HuH-7 (cell line): ENCODE results near the gene CEACAM1.
"Not testable (repeated sequence)": the region's sequence is repeated elsewhere in the genome, so short reads cannot be mapped to it uniquely, and the experiment has no call there.

ENCODE experiments used
- DNase-seq: peaks from one replicate; pipeline ENCODE4 v3.0.0; 2011; ENCODE audit warnings: low spot score

CEACAM1 gene

DNA sequence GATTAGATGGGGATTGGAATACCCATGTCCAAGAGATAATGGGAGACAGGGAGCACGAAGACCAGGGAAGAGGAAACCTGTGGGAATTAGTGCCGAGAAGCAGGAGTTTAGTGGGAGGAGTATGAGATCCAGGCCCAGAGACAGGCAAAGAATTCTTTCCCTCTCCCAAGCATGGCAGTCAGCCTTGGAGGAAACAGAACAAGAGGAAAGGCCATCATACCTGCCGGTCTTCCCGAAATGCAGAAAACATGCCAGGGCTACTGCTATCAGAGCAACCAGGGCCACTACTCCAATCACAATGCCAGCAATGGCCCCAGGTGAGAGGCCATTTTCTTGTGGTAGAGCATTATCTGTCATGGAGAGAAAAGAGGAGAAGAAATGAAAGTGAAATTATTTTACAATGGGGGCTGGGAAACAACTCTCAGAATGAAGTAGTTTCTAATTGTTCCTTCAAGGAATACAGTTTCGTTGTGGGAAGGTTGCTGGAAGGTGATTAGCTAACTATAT, 16.1 kb downstream of the CEACAM1 start:
- no peak for DNase-seq

DNA sequence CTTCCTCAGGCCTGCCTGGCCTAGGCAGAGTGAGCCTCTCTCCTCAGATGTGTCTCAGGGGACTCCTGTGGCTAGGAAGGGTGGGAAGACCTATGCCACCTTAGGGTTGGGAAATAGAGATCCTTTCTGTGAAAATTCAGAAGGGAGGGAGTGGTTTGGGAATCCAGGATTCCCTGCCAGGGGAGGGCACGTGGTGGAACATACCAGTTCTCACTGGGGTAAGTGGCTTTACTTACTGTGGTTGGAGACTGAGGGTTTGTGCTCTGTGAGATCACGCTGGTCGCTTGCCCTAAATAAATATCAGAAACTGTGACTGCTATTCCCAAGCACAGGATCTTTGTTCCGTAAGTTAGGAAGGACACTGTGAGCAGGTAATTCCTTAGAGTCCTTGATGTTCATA, 16.9 kb downstream of the CEACAM1 start:
- no peak for DNase-seq

DNA sequence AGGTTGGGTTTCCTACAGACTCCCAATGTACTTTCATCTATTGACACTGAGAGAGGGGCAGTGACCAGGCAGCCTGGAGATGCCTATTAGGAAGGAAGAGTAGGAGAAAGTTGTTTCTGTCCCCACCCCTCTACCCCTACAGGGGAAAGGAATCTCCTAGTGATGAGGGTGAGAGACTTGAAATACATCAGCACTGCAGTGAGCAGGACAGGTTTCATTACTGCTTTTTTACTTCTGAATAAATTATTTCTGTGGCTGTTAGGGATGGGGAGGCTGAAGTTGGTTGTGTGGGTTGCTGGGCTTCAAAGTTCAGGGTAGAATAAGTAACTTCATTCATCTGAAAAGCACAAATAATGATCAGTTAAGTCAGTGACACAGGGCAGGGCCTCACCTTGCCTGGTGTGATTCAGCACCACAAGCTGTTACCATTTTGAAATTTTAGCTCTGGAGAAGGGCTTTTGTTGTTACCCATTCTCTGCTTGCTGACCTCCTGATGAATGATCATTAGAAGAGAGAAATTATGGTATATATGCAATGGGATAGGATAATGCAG, 19.3 kb downstream of the CEACAM1 start:
- no peak for DNase-seq

GRCh38 chr19:42505066-42505465, 23.2 kb downstream of the CEACAM1 start:
- no peak for DNase-seq

- DNase-seq = no peak
These were observed 26.5 kb downstream of the CEACAM1 start for GRCh38 chr19:42501733-42502132.

DNA sequence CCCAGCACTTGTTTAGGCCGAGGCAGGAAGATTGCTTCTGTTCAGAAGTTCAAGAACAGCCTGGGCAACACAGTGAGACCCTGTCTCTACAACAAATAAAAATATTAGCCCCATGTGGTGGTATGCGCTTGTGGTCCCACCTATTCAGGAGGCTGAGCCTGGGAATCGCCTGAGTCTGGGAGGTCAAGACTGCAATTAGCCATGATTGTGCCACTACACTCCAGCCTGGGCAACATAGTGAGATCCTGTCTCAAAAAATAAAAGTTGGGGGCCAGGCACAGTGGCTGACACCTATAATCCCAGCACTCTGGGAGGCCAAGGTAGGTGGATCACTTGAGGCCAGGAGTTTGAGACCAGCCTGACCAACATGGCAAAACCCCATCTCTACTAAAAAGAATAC, 27.0 kb downstream of the CEACAM1 start:
- DNase-seq = not testable (repeated sequence)

DNA sequence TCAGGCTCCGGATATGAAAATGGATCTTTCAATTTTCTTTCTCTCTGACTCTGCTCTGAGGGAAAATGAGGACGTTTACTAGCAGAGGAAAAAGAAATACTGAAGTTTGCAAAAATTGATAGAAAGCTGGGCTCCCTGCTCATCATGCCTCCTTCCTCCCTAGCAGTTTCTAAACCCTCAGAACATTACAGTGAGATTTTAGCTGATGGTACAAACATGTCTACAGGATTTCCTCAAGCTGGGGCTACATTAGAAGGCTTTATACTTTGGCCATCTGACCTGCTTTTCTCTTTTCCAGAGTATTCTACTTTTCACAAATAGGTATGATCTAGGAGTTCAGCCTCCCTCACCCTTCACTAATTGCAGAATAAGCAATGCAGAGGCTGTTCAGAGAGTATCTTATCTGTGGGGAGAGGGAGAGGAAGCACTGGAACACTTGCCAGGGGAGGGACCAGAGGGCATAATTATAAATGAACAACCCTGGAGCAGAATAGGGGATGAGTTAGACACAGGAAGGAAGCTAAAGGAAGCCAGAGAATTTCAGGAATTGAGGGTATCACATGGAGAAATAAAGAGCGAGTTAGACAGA, 30.0 kb downstream of the CEACAM1 start:
- DNase-seq = no peak

- peak; percentile 68 for DNase-seq
These were observed 30.7 kb downstream of the CEACAM1 start for GRCh38 chr19:42497492-42498168.

DNA sequence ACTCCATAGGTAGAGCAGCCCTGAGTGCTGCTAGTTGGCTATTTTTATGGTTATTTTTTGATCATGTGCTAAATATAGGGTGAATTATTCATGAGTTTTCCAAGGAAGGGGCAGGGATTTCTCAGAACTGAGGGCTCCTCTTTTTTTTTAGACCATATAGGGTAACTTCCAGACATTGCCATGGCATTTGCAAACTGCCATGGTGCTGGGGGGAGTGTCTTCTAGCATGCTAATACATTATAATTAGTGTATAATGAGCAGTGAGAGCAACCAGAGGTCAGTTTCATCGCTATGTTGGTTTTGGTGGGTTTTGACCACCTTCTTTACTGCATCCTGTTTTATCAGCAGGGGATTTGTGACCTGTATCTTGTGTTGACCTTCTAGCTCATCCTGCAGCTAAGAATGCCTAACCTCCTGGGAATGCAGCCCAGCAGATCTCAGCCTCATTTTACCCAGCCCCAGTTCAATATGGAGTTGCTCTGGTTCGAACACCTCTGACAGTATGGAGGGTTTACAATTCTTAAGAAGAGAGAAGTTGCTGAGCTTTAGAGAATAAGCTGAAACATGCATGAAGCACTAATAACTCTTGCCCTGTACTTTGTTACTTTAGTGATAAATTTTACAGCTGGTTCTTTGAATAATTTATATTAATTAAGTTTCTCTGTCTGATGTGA, 31.7 kb downstream of the CEACAM1 start:
- no peak for DNase-seq

- DNase-seq = no peak
These were observed 32.6 kb downstream of the CEACAM1 start for GRCh38 chr19:42495663-42496062.

GRCh38 chr19:42494321-42494720, 34.0 kb downstream of the CEACAM1 start:
- DNase-seq = no peak

GRCh38 chr19:42488783-42489521, 39.3 kb downstream of the CEACAM1 start:
- peak; percentile 32 for DNase-seq

GRCh38 chr19:42487798-42488178, 40.5 kb downstream of the CEACAM1 start:
- no peak for DNase-seq

DNA sequence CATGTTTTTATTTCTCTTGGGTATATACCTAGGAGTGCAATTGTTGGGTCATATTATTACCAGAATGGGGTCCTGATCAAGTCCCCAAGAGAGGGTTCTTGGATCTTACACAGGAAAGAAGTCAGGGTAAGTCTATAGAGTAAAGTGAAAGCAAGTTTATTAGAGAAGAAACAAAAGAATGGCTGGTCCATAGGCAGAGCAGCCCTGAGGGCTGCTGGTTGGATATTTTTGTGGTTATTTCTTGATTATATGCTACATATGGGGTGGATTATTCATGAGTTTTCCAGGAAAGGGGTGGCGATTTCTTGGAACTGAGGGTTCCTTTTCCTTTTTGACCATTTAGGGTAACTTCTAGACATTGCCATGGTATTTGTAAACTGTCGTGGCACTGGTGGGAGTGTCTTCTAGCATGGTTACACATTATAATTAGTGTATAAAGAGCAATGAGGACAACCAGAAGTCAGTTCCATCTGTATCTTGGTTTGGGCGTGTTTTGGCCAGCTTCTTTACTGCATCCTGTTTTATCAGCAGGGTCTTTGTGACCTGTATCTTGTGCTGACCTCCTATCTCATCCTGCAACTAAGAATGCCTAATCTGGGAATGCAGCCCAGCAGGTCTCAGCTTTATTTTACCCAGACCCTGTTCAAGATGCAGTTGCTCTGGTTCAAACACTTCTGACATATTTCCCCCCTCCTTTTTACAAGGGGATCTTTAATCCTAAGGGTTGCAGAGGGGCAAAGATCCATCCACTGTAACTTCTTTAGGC, 41.1 kb downstream of the CEACAM1 start:
- DNase-seq = no peak

DNA sequence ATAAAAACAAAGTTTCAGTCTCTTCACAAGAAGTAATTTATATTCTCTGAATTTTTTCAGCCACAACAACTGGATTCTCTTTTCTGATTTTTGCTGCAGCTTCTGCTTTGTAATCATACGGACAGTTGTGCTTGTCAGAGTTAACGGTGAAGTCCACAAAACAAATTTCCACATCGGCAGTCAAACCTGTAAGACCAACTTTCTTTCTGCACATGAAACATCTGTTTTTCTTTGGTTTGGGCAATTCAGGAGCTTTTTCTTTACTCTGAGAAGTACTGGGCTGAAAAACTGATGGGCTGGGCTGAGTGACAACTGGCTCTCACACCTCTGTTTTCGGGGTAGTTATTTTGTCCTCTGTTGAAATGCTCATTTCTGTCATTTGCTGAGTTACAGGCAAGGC, 43.2 kb downstream of the CEACAM1 start:
- not testable (repeated sequence) for DNase-seq

- DNase-seq = peak; percentile 35
These were observed 47.8 kb downstream of the CEACAM1 start for GRCh38 chr19:42480335-42481095.

DNA sequence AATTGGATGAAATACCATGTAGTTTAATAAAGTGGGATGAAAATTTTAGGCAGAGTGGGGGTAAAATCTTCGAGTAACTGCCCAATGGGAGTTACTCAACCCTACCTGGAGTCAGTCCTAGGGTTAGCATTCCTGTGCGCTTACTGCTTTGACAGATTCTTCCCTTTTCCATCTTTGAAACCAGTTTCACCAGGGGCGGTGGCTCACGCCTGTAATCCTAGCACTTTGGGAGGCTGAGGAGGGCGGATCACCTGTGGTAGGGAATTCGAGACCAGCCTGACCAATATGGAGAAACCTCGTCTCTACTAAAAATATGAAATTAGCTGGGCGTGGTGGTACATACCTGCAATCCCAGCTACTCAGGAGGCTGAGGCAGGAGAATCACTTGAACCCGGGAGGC, 48.5 kb downstream of the CEACAM1 start:
- no peak for DNase-seq

GRCh38 chr19:42478765-42479311, 49.4 kb downstream of the CEACAM1 start:
- no peak for DNase-seq

- DNase-seq = no peak
These were observed 50.3 kb downstream of the CEACAM1 start for GRCh38 chr19:42477933-42478332.

- no peak for DNase-seq
These were observed 51.2 kb downstream of the CEACAM1 start for GRCh38 chr19:42477117-42477516.
